GM19455 (cell line): ENCODE results near the gene PTPRT.

ENCODE experiments used
- ATAC-seq: cut with Tn5 transposase; IDR thresholded peaks from one replicate; pipeline ENCODE4 v1.9.1; 2021; ENCODE audit not compliant: unreplicated experiment

The PTPRT gene

GRCh38 chr20:43028470-43028869, 161.2 kb downstream of the PTPRT start:
- no peak for ATAC-seq

GRCh38 chr20:43023836-43024235, 165.9 kb downstream of the PTPRT start:
- ATAC-seq, result no peak

GRCh38 chr20:43022568-43022967, 167.1 kb downstream of the PTPRT start:
- no peak for ATAC-seq

GRCh38 chr20:43022081-43022480, 167.6 kb downstream of the PTPRT start:
- no peak for ATAC-seq

- ATAC-seq, result no peak
Observed at GRCh38 chr20:43017241-43018030, 172.3 kb downstream of the PTPRT start.

GRCh38 chr20:43016257-43016656, 173.4 kb downstream of the PTPRT start:
- ATAC-seq, result no peak

- ATAC-seq, result no peak
Observed at GRCh38 chr20:43015566-43015965, 174.1 kb downstream of the PTPRT start.

GRCh38 chr20:43014206-43014605, 175.5 kb downstream of the PTPRT start:
- no peak for ATAC-seq

GRCh38 chr20:43011491-43011890, 178.2 kb downstream of the PTPRT start:
- ATAC-seq, result no peak

- no peak for ATAC-seq
Observed at GRCh38 chr20:43009532-43009931, 180.2 kb downstream of the PTPRT start.

GRCh38 chr20:43007525-43007924, 182.2 kb downstream of the PTPRT start:
- no peak for ATAC-seq

- ATAC-seq, result no peak
Observed at GRCh38 chr20:43006651-43007375, 182.9 kb downstream of the PTPRT start.

- ATAC-seq, result no peak
Observed at GRCh38 chr20:43003318-43003944, 186.3 kb downstream of the PTPRT start.

GRCh38 chr20:42996141-42996540, 193.6 kb downstream of the PTPRT start:
- no peak for ATAC-seq

GRCh38 chr20:42988319-42988718, 201.4 kb downstream of the PTPRT start:
- ATAC-seq, result no peak

GRCh38 chr20:42987376-42988114, 202.2 kb downstream of the PTPRT start:
- ATAC-seq, result no peak

GRCh38 chr20:42986143-42986773, 203.4 kb downstream of the PTPRT start:
- ATAC-seq, result no peak

GRCh38 chr20:42985628-42986027, 204.1 kb downstream of the PTPRT start:
- ATAC-seq, result no peak

- ATAC-seq, result no peak
Observed at GRCh38 chr20:42982218-42982617, 207.5 kb downstream of the PTPRT start.

GRCh38 chr20:42981253-42981652, 208.5 kb downstream of the PTPRT start:
- ATAC-seq, result no peak

- no peak for ATAC-seq
Observed at GRCh38 chr20:42979720-42980119, 210.0 kb downstream of the PTPRT start.
